Duodenal mucosa (tissue), 2 donors: ENCODE results near the gene PLCB1.

Source experiments
- H3K27ac ChIP-seq: one replicate; pipeline ENCODE4 v1.7.0; 2013; ENCODE audit warnings: low read depth, low read length
- H3K27me3 ChIP-seq, 2 donors: one replicate each; pipeline ENCODE4 v1.7.0; 2013; ENCODE audit warnings: low read length in 2 of 2, control low read depth in 1 of 2; ENCODE audit not compliant: insufficient read depth in 2 of 2, control insufficient read depth in 1 of 2
- H3K36me3 ChIP-seq, 2 donors: one replicate each; pipeline ENCODE4 v1.7.0; 2013; ENCODE audit warnings: low read length in 2 of 2, control low read depth in 1 of 2; ENCODE audit not compliant: insufficient read depth in 2 of 2, control insufficient read depth in 1 of 2
- H3K4me1 ChIP-seq, 2 donors: one replicate each; pipeline ENCODE4 v1.7.0; 2013; ENCODE audit warnings: low read length in 2 of 2, control low read depth in 1 of 2; ENCODE audit not compliant: insufficient read depth in 2 of 2, control insufficient read depth in 1 of 2
- H3K4me3 ChIP-seq, 2 donors: one replicate each; pipeline ENCODE4 v1.7.0; 2013; ENCODE audit warnings: low read length in 2 of 2, low read depth in 1 of 2
- H3K9ac ChIP-seq, 2 donors: one replicate each; pipeline ENCODE4 v1.7.0; 2013; ENCODE audit warnings: low read length in 2 of 2, low read depth in 1 of 2
- H3K9me3 ChIP-seq, 2 donors: one replicate each; pipeline ENCODE4 v1.7.0; 2013; ENCODE audit warnings: low read length in 2 of 2, control low read depth in 1 of 2; ENCODE audit not compliant: control insufficient read depth in 1 of 2

Gene PLCB1

DNA sequence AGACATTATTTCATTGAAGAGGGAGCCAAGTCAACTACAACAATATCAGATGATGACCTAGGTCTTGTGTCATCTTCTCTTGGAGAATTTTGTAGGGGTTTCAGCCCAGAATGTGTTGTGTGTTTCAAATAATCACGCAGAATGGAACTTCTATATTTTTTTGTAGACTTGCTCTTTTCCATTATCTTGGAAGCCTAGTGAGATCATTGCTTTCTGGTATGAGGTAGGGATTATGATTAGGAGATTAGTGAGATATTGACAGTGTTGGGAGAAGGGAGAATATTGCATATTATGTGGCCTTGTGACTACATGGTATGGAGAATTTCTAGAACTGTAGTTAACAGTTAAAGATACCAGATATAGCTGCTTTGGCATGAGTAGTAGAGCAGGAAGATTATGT lies 513.3 kb downstream of the PLCB1 start:
- no peaks in the 10 kb centered on the region for H3K36me3 ChIP-seq
- H3K27me3 ChIP-seq: no peaks in the 10 kb centered on the region
- H3K9me3 ChIP-seq: no peaks in the 10 kb centered on the region
- H3K4me3 ChIP-seq: no peak overlapping the region
- no peaks in the 10 kb centered on the region for H3K4me1 ChIP-seq
- no peak overlapping the region for H3K9ac ChIP-seq
- H3K27ac ChIP-seq: no peak overlapping the region

GRCh38 chr20:8646033-8646441 lies 514.0 kb downstream of the PLCB1 start:
- Histone ChIP-seq H3K4me1 (no peaks in the 10 kb centered on the region), H3K9ac (no peak overlapping the region), H3K27me3 (no peaks in the 10 kb centered on the region), H3K9me3 (no peaks in the 10 kb centered on the region), H3K27ac (no peak overlapping the region), H3K4me3 (no peak overlapping the region), H3K36me3 (no peaks in the 10 kb centered on the region)

GRCh38 chr20:8646716-8647115 lies 514.6 kb downstream of the PLCB1 start:
- Histone ChIP-seq H3K4me1 (no peaks in the 10 kb centered on the region), H3K9ac (no peak overlapping the region), H3K4me3 (no peak overlapping the region), H3K27ac (no peak overlapping the region), H3K36me3 (no peaks in the 10 kb centered on the region), H3K9me3 (no peaks in the 10 kb centered on the region), H3K27me3 (no peaks in the 10 kb centered on the region)

DNA sequence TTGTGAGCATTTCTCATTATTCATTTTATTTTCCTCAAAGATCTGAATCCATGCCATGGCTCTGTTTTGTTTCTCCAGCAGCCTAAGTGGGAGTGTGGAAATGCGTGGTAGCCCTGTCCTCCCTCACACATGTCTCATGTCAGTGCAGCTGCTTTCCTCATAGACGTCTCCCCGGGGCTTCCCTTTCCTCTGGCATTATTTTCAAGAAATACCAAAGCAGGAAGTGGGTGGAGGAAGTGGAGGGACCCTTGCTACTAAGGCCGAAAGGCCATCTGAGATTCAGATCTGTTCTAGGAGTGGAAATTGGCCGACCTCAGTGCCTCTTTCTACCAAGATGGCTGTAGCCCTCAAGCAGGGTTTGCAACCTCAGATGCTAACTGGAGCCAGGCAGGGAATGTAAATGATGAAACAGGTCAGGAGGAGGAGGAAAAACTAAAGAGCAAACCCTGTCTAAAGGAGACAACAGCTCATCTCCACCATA lies 515.9 kb downstream of the PLCB1 start:
- H3K27me3 ChIP-seq: no peaks in the 10 kb centered on the region
- no peak overlapping the region for H3K27ac ChIP-seq
- H3K9me3 ChIP-seq: no peaks in the 10 kb centered on the region
- H3K36me3 ChIP-seq: no peaks in the 10 kb centered on the region
- no peak overlapping the region for H3K9ac ChIP-seq
- no peak overlapping the region for H3K4me3 ChIP-seq
- H3K4me1 ChIP-seq: no peaks in the 10 kb centered on the region

DNA sequence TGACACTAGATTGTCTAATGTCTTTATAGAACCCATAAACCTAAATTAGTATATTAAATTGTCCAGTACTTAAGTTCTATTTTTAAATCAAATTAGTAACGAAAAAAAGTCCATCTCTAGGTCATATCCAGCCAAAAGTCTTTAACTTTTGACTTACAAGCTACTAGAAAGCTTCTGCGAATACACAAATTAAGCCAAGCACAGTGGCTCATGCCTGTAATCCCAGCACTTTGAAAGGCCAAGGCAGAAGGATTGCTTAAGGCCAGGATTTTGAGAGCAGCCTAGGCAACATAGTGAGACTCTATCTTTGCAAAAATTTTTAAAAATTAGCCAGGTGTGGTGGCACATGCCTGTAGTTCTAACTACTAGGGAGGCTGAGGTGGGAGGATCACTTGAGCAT lies 516.4 kb downstream of the PLCB1 start:
- H3K27ac ChIP-seq: no peak overlapping the region
- H3K4me1 ChIP-seq: no peaks in the 10 kb centered on the region
- H3K27me3 ChIP-seq: no peaks in the 10 kb centered on the region
- no peaks in the 10 kb centered on the region for H3K9me3 ChIP-seq
- H3K4me3 ChIP-seq: no peak overlapping the region
- H3K36me3 ChIP-seq: no peaks in the 10 kb centered on the region
- no peak overlapping the region for H3K9ac ChIP-seq

DNA sequence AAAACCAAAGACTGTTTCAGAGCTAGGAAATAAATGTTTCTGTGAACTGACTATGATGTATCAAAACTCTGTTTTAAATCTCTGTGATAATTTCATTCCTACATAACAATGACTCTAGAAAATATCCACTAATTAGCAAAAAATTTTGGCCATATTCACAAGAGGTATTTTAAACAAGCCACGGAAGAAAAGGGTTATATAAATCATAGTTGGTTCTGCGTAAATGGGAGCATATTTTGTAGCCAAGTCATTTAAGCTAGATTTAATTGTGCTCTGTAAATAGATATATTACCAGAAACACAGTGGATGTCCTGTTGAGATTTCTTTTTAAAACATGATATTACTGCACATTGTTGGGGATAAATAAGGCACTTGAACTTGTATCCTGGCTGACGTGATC lies 520.3 kb downstream of the PLCB1 start:
- H3K9ac ChIP-seq: no peak overlapping the region
- no peaks in the 10 kb centered on the region for H3K4me1 ChIP-seq
- H3K27me3 ChIP-seq: no peaks in the 10 kb centered on the region
- H3K36me3 ChIP-seq: no peaks in the 10 kb centered on the region
- H3K27ac ChIP-seq: no peak overlapping the region
- H3K9me3 ChIP-seq: no peaks in the 10 kb centered on the region
- no peak overlapping the region for H3K4me3 ChIP-seq

DNA sequence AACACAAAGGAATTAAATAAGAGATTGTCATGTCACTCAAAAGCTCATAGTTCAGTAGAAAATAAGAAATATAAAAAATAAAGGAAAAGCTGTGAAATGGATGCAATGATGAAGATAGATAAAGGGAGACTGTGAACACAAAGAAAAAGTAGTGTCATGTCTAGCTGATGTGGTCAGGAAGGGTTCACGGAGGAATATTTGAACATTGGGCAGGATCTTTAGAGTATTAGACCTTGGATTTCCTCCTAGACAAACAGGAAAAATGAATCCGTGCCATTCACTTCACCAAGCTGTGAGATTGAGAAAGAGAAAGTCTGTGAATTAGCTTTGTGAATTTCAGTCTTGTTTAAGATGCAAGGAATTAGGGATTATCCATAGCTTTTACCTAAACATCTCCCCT lies 522.4 kb downstream of the PLCB1 start:
- H3K36me3 ChIP-seq: no peaks in the 10 kb centered on the region
- H3K4me1 ChIP-seq: no peaks in the 10 kb centered on the region
- H3K9ac ChIP-seq: no peak overlapping the region
- H3K27me3 ChIP-seq: no peaks in the 10 kb centered on the region
- no peak overlapping the region for H3K27ac ChIP-seq
- no peak overlapping the region for H3K4me3 ChIP-seq
- no peaks in the 10 kb centered on the region for H3K9me3 ChIP-seq

DNA sequence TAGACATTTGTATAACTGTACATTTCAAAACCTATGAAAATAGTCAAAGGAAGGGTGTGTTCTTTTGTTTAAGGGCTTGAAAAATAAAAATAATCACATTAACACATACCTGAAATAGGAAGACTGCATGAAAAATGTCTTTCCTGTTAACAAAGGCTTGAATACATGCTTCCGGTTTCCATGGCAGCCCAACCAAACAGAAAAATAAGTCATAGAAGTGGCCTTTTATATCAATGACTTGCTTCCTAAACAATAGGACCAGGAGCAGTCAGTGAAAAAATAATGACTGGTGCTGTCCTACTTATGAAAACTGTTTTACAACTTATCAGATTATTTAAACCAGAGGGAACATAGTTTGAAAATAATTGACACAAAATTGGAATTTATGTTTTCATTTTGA lies 524.3 kb downstream of the PLCB1 start:
- Histone ChIP-seq H3K4me1 (no peaks in the 10 kb centered on the region), H3K27ac (no peak overlapping the region), H3K27me3 (no peaks in the 10 kb centered on the region), H3K4me3 (no peak overlapping the region), H3K36me3 (no peaks in the 10 kb centered on the region), H3K9ac (no peak overlapping the region), H3K9me3 (no peaks in the 10 kb centered on the region)

DNA sequence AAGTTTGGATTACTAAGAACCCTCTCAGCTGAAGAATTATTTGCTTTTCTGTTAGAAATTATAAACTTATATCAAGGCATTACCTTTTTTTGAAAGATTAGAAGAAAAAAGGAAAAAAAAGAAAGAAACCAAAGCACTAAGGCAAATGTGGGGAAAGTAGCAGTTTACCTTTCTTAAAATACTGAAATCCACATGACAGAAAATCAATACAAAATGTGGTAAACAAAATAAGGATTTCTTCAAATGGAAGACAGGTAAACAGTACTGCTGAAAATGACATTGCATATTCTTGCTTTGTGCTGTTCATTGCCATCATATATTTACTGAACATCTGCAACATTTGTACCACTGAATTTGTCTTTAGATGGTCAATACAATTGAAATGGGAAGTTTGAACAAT lies 525.6 kb downstream of the PLCB1 start:
- Histone ChIP-seq H3K9ac (no peak overlapping the region), H3K4me1 (no peaks in the 10 kb centered on the region), H3K4me3 (no peak overlapping the region), H3K9me3 (no peaks in the 10 kb centered on the region), H3K27ac (no peak overlapping the region), H3K36me3 (no peaks in the 10 kb centered on the region), H3K27me3 (no peaks in the 10 kb centered on the region)

GRCh38 chr20:8658103-8658502 lies 526.0 kb downstream of the PLCB1 start:
- H3K9ac ChIP-seq: no peak overlapping the region
- no peaks in the 10 kb centered on the region for H3K4me1 ChIP-seq
- H3K4me3 ChIP-seq: no peak overlapping the region
- no peaks in the 10 kb centered on the region for H3K27me3 ChIP-seq
- H3K27ac ChIP-seq: no peak overlapping the region
- no peaks in the 10 kb centered on the region for H3K36me3 ChIP-seq
- no peaks in the 10 kb centered on the region for H3K9me3 ChIP-seq
